22Rv1 (cell line): ENCODE measurements around the gene RAB13.
"Not testable (repeated sequence)": the region's sequence is repeated elsewhere in the genome, so short reads cannot be mapped to it uniquely, and the experiment has no call there.

Source experiments
- H3K27ac ChIP-seq: fragments of 450-650 bp; 2 replicates; pipeline ENCODE4 v1.5.1; 2017
- CTCF ChIP-seq: fragments of 450-650 bp; IDR thresholded peaks from 2 replicates; pipeline ENCODE4 v1.5.1; 2017; ENCODE audit warnings: mild to moderate bottlenecking
- ZFX ChIP-seq: fragments of 450-650 bp; IDR thresholded peaks from 2 replicates; pipeline ENCODE4 v1.6.1; 2017; ENCODE audit warnings: antibody characterized with exemption, borderline replicate concordance

RAB13 gene

DNA sequence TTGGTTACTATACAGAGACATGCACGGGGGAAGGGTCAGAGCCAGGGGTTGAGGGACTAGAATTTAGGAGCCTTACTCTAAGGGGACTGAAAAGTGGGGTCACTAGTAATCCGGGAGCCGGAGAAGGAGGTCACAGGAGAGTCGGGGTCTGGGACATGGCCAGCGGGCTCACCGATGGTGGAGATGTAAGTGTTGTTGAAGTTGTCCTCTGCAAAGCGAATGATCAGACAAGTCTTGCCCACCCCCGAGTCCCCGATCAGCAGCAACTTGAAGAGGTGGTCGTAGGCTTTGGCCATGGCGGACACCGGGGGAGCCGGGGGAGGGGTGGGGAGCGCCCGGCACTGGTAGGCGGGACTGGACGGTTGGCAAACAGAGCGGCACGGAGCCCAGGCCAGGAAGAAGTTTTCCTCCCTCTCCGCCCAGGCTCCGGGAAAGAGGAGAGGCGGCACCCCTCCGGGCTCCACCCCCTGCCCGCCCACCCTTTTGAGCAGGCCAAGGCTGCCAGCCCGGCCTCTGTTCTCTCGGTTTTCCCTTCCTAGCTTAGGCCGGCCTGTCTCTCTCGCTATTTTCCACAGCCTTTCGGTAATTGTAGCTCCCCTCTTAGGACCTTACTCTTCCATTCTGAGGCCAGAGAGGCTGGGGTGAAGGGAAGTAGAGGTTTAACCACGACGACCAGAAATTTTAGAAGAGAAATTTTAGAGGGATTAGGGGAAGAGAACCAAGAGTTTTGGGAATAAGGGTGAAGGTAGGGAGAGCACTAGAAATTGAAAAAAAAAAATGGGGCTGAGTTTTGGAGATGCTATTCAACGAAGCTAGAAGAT, at the start of gene RAB13:
Gene RAB13, minus strand, starts transcription at position 399 of the 821 bp plus-strand sequence. Its CDS starts 103 bp downstream, at position 296.
- H3K27ac ChIP-seq = peak within 1 kb of the TSS; percentile 92
- no peak for TF ChIP-seq ZFX
- no peak for TF ChIP-seq CTCF

DNA sequence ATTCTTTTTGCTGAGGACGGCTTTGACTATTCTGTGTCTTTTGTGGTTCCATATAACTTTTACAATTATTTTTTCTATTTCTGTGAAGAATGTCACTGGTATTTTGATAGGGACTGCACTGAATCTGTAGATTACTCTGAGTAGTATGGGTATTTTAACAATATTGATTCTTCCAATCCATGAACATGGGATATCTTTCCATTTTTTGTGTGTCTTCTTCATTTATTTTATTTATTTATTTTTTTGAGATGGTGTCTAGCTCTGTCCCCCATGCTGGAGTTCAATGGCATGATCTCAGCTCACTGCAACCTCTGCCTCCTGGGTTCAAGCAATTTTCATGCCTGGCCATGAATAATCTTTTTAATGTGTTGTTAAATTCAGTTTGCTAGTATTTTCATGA, 47.6 kb upstream of the RAB13 start:
- not testable (repeated sequence) for H3K27ac ChIP-seq

GRCh38 chr1:154019940-154020339, 33.8 kb upstream of the RAB13 start:
- H3K27ac ChIP-seq = no peak overlapping the region
- TF ChIP-seq CTCF (no peak), ZFX (no peak)

GRCh38 chr1:154019269-154019668, 33.1 kb upstream of the RAB13 start:
- no peak overlapping the region for H3K27ac ChIP-seq
- TF ChIP-seq CTCF = no peak
- TF ChIP-seq ZFX = no peak

GRCh38 chr1:154014154-154014907, 28.2 kb upstream of the RAB13 start:
- TF ChIP-seq ZFX = no peak
- TF ChIP-seq CTCF = no peak
- H3K27ac ChIP-seq = peak overlapping the region; percentile 45

DNA sequence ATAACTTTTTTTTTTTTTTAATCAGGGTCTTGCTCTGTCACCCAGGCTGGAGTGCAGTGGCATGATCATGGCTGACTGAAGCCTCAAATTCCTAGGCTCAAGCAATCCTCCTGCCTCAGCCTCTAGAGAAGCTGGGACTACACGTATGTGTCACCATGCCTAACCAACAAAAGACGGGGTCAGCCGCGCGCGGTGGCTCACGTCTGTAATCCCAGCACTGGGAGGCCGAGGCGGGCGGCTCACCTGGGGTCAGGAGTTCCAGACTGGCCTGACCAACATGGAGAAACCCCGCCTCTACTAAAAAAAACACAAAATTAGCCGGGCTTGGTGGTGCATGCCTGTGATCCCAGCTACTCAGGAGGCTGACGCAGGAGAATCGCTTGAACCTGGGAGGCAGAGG, 26.4 kb upstream of the RAB13 start:
- not testable (repeated sequence) for H3K27ac ChIP-seq

- TF ChIP-seq ZFX (no peak), CTCF (no peak)
- H3K27ac ChIP-seq = no peak overlapping the region
Measured at GRCh38 chr1:154012129-154012528, 26.0 kb upstream of the RAB13 start.

GRCh38 chr1:154006136-154006535, 20.0 kb upstream of the RAB13 start:
- TF ChIP-seq ZFX (no peak), CTCF (no peak)
- H3K27ac ChIP-seq = no peak overlapping the region
